ENCODE data around the gene USP40.

GRCh38 chr2:233469261-233470010 is 97.1 kb downstream of the USP40 start:
- no peak for TF ChIP-seq POLR2A (IDR thresholded peaks at IDR 0.05)
- TF ChIP-seq CTCF (IDR thresholded peaks at IDR 0.05) = no peak
- no peak for TF ChIP-seq EP300 (IDR thresholded peaks at IDR 0.05)
